HUES6 (cell line): ENCODE data around the gene RPL22.

ENCODE experiments used
- H3K27ac ChIP-seq: 2 replicates; pipeline ENCODE4 v1.7.0; 2013; ENCODE audit warnings: low read depth, mild to moderate bottlenecking, low read length, inconsistent platforms
- H3K27me3 ChIP-seq: 2 replicates; pipeline ENCODE4 v1.6.1; 2013; ENCODE audit warnings: low read length; ENCODE audit not compliant: control insufficient read depth, insufficient read depth
- H3K36me3 ChIP-seq: 2 replicates; pipeline ENCODE4 v1.6.1; 2013; ENCODE audit warnings: low read length; ENCODE audit not compliant: control insufficient read depth, insufficient read depth
- H3K4me1 ChIP-seq: 2 replicates; pipeline ENCODE4 v1.6.1; 2013; ENCODE audit warnings: low read length; ENCODE audit not compliant: control insufficient read depth, insufficient read depth
- H3K4me3 ChIP-seq: 2 replicates; pipeline ENCODE4 v1.5.1; 2013; ENCODE audit warnings: low read depth, low read length
- H3K9ac ChIP-seq: one replicate; pipeline ENCODE4 v1.6.1; 2013; ENCODE audit warnings: mild to moderate bottlenecking, low read length
- H3K9me3 ChIP-seq: 2 replicates; pipeline ENCODE4 v1.6.1; 2013; ENCODE audit warnings: low read depth, low read length; ENCODE audit not compliant: control insufficient read depth, insufficient read depth

RPL22 gene

DNA sequence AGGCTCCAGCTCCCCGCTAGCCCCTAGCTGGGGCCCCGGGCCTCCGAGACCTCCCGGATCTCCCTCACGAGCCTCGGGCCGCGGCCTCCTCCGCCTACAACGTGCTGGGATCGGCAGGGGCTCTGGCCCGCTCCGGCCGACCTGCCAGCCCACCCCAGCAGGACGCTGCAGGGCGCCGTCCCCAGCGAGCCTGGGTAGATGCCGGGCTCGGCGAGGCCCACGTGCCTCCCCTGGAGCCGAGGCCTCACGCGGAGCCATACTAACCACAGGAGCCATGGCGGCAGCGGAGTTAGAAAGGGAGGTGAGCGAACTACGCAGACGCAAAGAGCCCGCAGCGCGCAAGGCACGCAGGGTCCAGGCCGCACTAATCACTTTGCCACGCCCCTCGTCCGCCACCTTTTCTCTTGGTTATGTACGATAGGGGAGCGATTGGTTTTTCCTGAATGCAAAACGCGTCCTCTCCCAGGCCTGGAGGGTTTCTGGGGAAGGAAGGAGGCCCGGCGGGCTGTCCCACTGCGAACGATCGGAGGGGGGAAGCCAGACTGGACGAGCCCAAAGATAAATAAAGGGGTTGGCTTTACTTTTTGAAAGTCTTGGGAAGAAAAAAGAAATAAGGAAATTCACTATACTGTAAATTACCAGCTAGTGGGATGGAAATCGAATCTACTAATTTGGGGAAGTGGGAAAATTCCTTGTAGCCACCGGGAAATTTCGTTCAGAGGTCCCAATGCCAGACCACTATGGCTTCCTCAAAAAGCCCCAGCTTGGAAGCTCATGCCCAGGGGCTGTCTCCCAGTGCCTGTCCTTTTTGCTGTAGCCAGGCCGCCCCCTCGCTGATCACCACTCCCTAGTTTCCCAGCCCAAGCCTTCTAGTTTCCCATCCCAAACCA, at the start of gene RPL22:
RPL22 (minus strand) TSS at position 298 of the 890 bp plus-strand sequence; CDS start at position 276, 22 bp downstream.
- H3K27me3 ChIP-seq: no peaks in the 10 kb centered on the region
- peaks cover 35% of the 10 kb centered on the region for H3K36me3 ChIP-seq
- peak within 1 kb of the TSS; percentile 98 for H3K9ac ChIP-seq
- peaks cover 19% of the 10 kb centered on the region for H3K4me1 ChIP-seq
- H3K9me3 ChIP-seq: no peaks in the 10 kb centered on the region
- peak within 1 kb of the TSS; percentile 96 for H3K4me3 ChIP-seq
- H3K27ac ChIP-seq: peak within 1 kb of the TSS; percentile 97

DNA sequence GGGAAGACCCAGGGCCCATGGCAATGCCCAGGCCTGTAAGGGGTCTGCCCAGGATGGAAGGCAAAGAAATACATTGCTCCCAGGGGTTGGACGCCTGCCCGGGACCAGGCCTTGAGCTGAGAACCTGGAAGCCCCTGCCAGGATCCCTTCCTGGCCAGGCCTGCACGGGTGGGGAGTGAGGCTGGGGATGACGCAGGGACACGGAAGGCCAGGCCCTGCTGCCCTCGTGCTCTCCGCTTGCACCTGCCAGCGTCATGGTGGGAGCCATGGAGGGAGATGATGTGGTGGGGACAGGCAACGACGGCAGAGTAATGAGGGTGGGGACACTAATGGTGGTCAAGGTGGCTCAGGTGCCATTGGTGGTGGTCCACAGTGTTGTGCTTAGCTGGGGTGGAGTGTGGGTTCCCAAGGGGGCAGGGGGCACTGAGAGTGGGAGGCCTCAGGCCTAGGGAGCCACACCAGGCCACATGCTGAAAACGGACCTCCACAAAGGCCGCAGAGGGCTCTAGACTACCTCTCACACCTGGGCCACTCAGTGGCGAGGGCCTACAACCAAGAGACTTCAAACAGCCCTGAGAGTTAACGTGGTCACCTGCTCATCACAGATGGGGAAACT, 48.9 kb upstream of the RPL22 start:
- Histone ChIP-seq H3K36me3 (no peaks in the 10 kb centered on the region), H3K27me3 (peaks cover 91% of the 10 kb centered on the region), H3K9ac (no peak overlapping the region), H3K4me3 (no peak overlapping the region), H3K4me1 (peaks cover 13% of the 10 kb centered on the region), H3K9me3 (no peaks in the 10 kb centered on the region), H3K27ac (no peak overlapping the region)

DNA sequence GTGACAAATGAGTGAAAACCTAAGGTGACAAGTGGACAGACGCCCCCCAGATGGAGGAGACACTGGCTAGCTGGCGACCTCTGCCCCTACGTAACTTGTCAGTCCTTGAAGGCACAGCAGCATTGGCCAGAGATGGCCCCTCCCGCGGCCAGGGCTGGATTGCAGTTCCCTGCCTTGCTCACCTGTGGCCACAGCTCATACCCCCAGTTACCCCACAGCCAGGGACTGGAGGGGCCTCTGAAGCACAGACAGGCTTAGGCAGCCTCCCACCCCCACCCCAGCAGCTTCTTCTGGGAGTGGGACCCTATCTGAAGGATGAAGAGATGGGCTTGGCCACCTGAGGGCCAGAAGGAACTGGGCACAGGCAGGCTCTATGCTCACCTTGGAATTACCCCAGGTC, 48.3 kb upstream of the RPL22 start:
- Histone ChIP-seq H3K4me1 (peaks cover 19% of the 10 kb centered on the region), H3K27me3 (peaks cover 93% of the 10 kb centered on the region), H3K9me3 (no peaks in the 10 kb centered on the region)

DNA sequence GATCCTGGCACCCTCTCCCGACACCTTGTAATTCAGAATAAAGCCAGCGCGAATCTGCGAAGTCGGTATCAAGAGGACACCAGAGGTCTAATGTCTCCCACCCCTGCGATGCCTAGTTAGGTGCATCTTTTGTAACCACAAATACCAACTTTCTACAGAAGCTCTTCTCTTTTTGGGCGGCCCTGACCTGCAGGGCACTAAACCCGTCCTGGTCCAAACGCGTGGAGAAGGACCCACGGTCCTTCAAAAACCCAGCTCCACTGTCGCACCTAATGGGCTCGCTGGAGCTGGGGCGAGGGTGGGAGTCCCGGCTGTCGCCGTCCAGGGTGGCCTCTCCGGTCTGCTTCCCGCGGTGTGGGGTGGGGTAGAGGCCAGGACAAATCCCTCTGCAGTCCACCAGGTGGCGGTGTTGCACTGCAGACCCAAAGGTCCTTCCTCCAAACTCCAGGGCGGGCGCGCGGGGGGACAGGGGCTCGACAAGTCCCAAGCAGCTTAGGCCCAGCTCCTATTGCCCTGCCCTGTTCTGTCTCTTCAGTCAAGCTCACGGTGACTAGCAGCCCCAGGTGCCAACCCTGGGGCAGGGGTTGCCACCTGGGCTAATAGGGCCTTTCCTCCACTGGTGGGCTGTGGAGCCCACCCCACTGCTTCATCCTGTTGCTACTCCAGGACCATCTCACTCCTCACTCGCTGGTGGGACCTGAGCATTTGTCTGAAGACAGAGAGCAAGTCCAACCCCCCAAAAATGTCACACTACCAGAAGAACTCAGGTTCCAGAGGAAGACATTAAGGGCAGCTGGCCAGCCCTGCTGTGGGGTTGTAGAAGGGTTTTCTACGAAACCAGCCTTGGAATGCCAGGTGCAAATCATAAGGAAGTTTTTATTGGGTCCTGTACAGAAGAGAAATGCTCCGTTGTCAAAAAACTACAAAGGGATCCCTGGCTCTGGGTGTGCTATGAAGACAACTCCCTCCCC, 47.4 kb upstream of the RPL22 start:
- peak overlapping the region; percentile 35 for H3K9ac ChIP-seq
- H3K4me1 ChIP-seq: peaks cover 20% of the 10 kb centered on the region
- H3K9me3 ChIP-seq: no peaks in the 10 kb centered on the region
- H3K4me3 ChIP-seq: peak overlapping the region; percentile 71
- peaks cover 90% of the 10 kb centered on the region for H3K27me3 ChIP-seq
- no peaks in the 10 kb centered on the region for H3K36me3 ChIP-seq
- H3K27ac ChIP-seq: no peak overlapping the region

More for the DNA sequence above, 48.3 kb upstream of the RPL22 start:
- H3K36me3 ChIP-seq: no peaks in the 10 kb centered on the region
- no peak overlapping the region for H3K27ac ChIP-seq
- H3K9ac ChIP-seq: no peak overlapping the region
- no peak overlapping the region for H3K4me3 ChIP-seq

DNA sequence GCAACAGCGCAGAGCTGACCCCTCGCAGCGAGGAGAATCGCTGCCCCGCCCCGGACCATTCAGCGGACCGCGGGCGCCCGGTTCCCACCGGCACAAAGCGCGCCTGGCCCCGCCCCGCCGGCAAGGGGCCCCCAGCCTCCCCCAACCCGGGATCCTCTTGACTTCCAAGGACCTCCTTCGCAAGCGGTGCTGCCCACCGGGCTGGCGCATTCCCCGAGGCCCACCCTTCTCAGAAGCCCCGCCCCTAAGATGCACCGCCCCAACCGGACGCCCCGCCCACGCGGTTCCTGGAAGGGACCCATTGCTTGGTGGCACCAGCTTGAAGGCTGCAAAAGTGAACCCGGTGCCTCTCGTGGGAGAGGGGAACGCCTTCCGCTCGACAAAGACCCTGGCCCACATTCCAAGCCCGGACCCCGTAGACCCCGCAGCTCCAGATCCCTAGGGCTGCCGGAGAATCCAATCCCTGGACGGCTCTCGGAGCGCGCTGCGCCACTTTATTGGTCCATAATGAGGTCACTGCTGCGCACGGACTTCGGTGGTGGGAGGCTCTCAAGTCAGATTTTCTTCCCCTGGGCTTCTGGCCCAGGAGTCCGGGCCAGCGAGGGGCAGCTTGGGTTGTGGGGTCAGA, 46.6 kb upstream of the RPL22 start:
- Histone ChIP-seq H3K4me1 (peaks cover 27% of the 10 kb centered on the region), H3K9me3 (no peaks in the 10 kb centered on the region), H3K36me3 (no peaks in the 10 kb centered on the region), H3K27me3 (peaks cover 90% of the 10 kb centered on the region), H3K9ac (peak overlapping the region; percentile 35), H3K27ac (no peak overlapping the region), H3K4me3 (peak overlapping the region; percentile 71)

DNA sequence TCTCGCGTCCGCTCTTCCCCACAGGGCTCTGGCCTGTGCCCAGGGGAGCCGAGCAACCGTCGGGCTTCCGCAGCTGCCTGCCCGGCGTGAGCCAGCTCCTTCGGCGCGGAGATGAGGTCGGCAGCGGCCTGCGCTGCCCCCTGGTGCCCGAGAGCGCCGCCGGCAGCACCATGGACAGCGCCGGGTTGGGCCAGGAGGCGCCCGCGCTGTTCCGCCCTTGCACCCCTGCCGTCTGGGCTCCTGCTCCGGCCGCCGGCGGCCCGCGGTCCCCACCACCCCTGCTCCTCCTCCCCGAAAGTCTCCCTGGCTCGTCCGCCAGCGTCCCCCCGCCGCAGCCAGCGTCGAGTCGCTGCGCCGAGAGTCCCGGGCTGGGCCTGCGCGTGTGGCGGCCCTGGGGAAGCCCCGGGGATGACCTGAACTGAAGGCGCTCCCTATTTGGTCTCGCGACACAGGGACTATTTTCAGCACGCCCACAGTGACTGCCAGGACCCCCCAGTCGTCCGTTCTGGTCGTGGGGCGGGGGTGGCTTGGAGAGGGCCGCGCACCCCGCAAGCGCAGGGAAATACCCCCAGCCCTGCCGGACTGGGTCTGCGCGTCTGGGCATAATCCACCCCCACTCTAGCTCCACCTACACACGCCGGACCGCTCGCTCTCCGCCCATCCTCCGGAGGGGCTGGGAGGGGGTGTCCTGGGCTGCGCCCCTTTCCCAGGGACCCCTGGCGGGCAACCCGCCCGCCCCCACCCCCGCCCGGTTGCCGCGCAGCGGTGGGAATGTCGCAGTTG, 45.9 kb upstream of the RPL22 start:
- Histone ChIP-seq H3K9me3 (no peaks in the 10 kb centered on the region), H3K9ac (peak overlapping the region; percentile 43), H3K27ac (no peak overlapping the region), H3K4me3 (peak overlapping the region; percentile 71), H3K27me3 (peaks cover 90% of the 10 kb centered on the region), H3K36me3 (no peaks in the 10 kb centered on the region), H3K4me1 (peaks cover 34% of the 10 kb centered on the region)

DNA sequence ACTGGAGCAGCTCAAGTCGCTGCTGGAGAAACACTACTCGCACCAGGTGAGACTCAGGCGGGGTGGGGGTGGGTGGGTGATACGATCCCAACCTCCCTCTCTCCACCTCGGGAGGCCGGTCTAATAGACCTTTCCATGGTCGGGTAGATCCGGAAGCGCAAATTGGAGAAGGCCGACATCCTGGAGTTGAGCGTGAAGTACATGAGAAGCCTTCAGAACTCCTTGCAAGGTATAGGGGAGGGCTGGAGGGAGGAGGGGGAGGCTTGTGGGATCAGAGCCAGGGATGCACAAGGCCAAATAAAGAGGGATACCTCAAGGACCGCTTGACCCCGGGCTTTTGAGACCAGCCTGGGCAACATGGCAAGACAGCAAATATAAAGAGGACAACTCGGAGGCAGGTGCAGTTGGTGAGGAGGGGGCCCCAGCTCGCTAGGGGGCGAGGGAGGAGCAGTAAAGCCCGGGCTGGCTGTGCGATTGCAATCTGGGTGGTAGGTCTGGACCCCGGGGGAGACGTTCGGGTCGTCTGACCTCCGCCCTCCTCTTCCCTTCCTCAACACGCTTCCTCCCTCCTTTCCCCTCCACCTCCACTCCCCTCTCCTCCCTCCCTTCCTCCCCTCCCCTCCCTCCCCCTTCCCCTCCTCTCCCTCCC, 45.1 kb upstream of the RPL22 start:
- H3K4me1 ChIP-seq: peaks cover 39% of the 10 kb centered on the region
- no peak overlapping the region for H3K27ac ChIP-seq
- H3K9ac ChIP-seq: no peak overlapping the region
- H3K4me3 ChIP-seq: peak overlapping the region; percentile 71
- H3K36me3 ChIP-seq: no peaks in the 10 kb centered on the region
- no peaks in the 10 kb centered on the region for H3K9me3 ChIP-seq
- peaks cover 87% of the 10 kb centered on the region for H3K27me3 ChIP-seq

DNA sequence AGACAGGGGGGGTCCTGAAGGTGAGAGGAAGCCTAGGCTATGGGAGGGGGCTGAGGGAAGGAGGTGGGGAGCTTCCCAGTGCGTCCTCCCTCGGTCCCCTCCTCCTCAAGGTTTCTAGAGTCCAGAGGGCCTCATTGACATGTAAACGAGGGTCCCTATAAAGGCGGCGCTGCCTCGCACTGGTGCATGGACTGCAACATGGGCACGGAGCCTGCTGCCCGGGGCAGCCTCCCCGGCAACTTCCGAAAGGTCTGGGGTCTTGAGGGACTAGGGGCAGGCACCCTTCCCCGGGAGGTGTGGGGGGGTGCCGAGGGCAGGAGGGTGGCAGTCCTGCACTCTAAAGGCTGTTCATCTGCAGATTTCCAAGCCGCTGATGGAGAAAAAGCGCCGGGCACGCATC, 44.6 kb upstream of the RPL22 start, which contains the start of gene HES3:
HES3 (plus strand) TSS at position 187 of the 400 bp plus-strand sequence; CDS start at position 374, 187 bp downstream.
- Histone ChIP-seq H3K9me3 (no peaks in the 10 kb centered on the region), H3K27ac (no peak within 1 kb of the TSS), H3K36me3 (no peaks in the 10 kb centered on the region), H3K4me1 (peaks cover 43% of the 10 kb centered on the region), H3K4me3 (peak within 1 kb of the TSS; percentile 71), H3K9ac (peak within 1 kb of the TSS; percentile 43), H3K27me3 (peaks cover 82% of the 10 kb centered on the region)

DNA sequence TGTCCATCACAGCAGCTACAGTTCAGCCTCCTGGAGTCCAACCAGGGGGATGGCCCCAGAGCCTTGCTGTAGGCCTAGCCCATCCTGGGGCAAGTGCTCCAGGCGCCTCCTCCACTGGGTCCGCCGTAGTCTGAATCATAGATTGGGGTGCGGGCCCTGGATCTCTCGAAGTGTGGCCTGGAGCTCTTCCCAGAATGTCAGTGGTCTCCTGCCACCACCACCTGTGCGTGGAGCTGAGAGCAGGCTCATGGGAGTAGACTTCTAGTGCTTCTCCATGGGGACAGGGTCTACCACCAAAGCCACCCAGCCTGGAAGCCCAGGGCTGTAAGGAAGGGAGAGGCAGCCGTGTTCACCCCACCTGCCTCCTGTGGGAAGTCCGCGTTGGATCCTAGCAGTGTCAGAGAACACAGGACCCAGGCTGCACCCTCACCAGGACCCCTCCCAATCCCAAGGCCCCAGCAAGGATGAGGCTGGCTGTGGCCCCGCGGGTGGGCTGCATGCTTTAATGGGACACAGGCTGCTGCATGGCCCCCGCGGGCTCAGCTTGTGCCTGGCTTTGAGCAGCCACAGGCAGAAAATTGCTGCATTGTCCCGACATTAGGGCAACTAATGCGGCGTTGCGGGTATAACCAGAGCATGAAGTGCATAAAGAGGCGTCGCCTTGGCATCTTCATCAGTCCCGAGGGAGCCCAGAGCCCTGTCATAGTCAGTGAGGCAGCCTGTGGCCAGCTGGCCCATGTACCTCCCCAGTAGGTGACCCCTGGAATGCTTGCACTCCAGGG, 43.8 kb upstream of the RPL22 start:
- Histone ChIP-seq H3K9me3 (no peaks in the 10 kb centered on the region), H3K27ac (no peak overlapping the region), H3K9ac (no peak overlapping the region), H3K36me3 (no peaks in the 10 kb centered on the region), H3K27me3 (peaks cover 74% of the 10 kb centered on the region), H3K4me1 (peaks cover 42% of the 10 kb centered on the region), H3K4me3 (peak overlapping the region; percentile 30; the same call in 1 of the 2 replicates)
